Measurements from ENCODE around the gene NPY2R.

Gene NPY2R

DNA sequence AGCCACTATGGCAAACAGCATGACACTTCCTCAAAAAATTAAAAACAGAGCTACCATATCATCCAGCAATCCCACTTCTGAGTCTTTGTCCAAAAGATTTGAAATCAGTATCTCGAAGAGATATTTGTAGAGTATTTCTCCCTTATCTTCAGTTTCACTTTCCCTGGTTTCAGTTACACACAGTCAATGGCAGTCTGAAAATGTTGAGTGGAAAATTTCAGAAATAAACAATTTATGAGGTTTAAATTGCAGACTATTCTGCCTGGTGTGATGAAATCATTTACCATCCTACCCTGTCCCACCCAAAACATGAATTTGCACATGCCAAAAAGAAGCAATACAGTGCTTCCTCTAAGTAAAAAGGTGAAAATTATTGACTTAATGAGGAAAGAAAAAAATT, 43.9 kb downstream of the NPY2R start:
- DNase-seq: no peak

DNA sequence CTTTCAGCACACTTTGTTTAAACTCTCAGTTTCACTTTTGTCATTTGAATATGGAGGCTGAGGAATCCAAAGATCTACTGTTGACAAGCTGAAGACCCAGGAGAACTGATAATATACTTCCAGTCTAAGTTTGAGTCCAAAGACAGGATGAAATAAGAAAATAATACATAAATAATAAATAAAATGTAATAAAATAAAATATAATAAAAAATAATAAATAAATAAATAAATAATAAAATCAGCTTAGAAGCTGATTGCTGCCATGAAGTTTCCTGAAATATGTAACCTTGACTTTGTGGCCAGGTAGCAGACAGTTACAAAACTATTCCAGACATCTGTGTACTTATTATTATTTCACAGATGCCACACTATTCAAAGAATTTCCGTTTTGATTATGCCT, 55.0 kb downstream of the NPY2R start:
- DNase-seq: no peak

DNA sequence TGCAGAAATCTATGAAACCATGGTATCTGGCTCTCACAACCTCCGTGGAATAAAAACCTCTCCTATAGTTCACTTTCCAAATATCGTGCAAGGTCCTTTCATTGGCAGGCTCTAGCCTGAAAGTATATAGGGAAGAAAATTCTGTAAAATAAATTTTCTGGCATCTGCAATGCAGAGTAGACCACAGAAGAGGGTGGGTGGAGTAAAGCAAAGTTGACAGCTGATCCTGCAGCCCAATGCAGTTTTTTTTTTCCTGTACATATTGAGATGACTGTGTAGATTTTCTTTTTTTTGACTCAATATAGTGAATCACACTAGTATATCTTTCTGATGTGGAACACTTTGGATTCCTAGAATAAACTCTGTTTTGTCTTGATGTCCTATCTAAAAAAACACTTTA, 56.7 kb downstream of the NPY2R start:
- no peak for DNase-seq
